CD4-positive, alpha-beta T cell (primary cell): ENCODE results near the gene ANKS1B. TPM values are rescaled to one million over a fixed set of nuclear protein-coding genes. Genes with fewer than 3 reads are reported as not detected.

ENCODE experiments used
- ATAC-seq: fragments of 200-7000 bp; cut with Tn5 transposase; one replicate; pipeline ENCODE4 v1.10.0; 2022; ENCODE audit warnings: mild to moderate bottlenecking; ENCODE audit not compliant: poor library complexity
- CTCF ChIA-PET: fragments of 350-600 bp; sonication (Branson Sonifier 250); formaldehyde crosslinking; loops from one replicate; lab custom pipeline; 2021; ENCODE audit warnings: antibody characterized with exemption, inconsistent platforms; lab: Charles Lee
- POLR2A ChIA-PET: fragments of 350-600 bp; sonication (Branson Sonifier 250); formaldehyde crosslinking; loops from one replicate; lab custom pipeline; 2021; ENCODE audit warnings: antibody characterized with exemption, inconsistent platforms; lab: Charles Lee
- DNase-seq, 14 experiments: peaks; one replicate each; pipeline ENCODE4 v3.0.0-alpha.2; 2013 to 2020; ENCODE audit warnings: mixed read lengths in 2 of 14
- H3K27ac ChIP-seq, 2 donors: one replicate each; pipeline versions ENCODE4 v1.5.1 to v1.7.0; 2013; ENCODE audit warnings: low read length in 2 of 2, low read depth in 1 of 2, mild to moderate bottlenecking in 1 of 2
- H3K27me3 ChIP-seq, 2 experiments: 1 replicate in 1 of 2; 2 replicates in 1 of 2; pipeline versions ENCODE4 v1.6.1 to v1.7.0; 2013; ENCODE audit warnings: low read length in 2 of 2, control low read depth in 1 of 2, mild to moderate bottlenecking in 1 of 2, moderate library complexity in 1 of 2; ENCODE audit not compliant: insufficient read depth in 2 of 2, control insufficient read depth in 1 of 2
- H3K36me3 ChIP-seq: one replicate; pipeline ENCODE4 v1.6.1; 2013; ENCODE audit warnings: low read length, control low read depth; ENCODE audit not compliant: insufficient read depth
- H3K4me1 ChIP-seq: one replicate; pipeline ENCODE4 v1.6.1; 2013; ENCODE audit warnings: low read length, control low read depth; ENCODE audit not compliant: insufficient read depth
- H3K4me3 ChIP-seq: one replicate; pipeline ENCODE4 v1.5.1; 2013; ENCODE audit warnings: mild to moderate bottlenecking, low read length, moderate library complexity
- H3K9me3 ChIP-seq, 2 experiments: 1 replicate in 1 of 2; 2 replicates in 1 of 2; pipeline versions ENCODE4 v1.6.1 to v1.7.0; 2013; ENCODE audit warnings: low read length in 2 of 2, mild to moderate bottlenecking in 2 of 2, control low read depth in 1 of 2, moderate library complexity in 1 of 2; ENCODE audit not compliant: control insufficient read depth in 1 of 2, insufficient read depth in 1 of 2
- H3K27ac Mint-ChIP-seq: one replicate; pipeline ENCODE4 v1.8.0; 2020; ENCODE audit warnings: mixed read lengths
- H3K27me3 Mint-ChIP-seq: one replicate; pipeline ENCODE4 v1.8.0; 2021; ENCODE audit warnings: mixed read lengths
- H3K36me3 Mint-ChIP-seq: one replicate; pipeline ENCODE4 v1.8.0; 2021; ENCODE audit warnings: low read depth, mixed read lengths
- H3K4me1 Mint-ChIP-seq: one replicate; pipeline ENCODE4 v1.8.0; 2021; ENCODE audit warnings: low read depth, mixed read lengths
- H3K4me3 Mint-ChIP-seq: one replicate; pipeline ENCODE4 v1.8.0; 2020; ENCODE audit warnings: mild to moderate bottlenecking, mixed read lengths
- H3K9me3 Mint-ChIP-seq: one replicate; pipeline ENCODE4 v1.8.0; 2020; ENCODE audit warnings: mixed read lengths
- CTCF ChIP-seq: fragments of 200-600 bp; IDR thresholded peaks from one replicate; pipeline ENCODE4 v1.8.0; 2022; ENCODE audit warnings: antibody characterized with exemption, mild to moderate bottlenecking
- intact Hi-C, 2 experiments: fragments of 100-400 bp; cut with DNase I in 1 of 2; cut with micrococcal nuclease in 1 of 2; formaldehyde crosslinking; loops; one replicate each; pipeline versions ENCODE4 v1.15.1 to v1.9.0; 2023 to 2025; cut with DNase I, micrococcal nuclease
- total RNA-seq, 174 experiments: library from RNA in 2 of 174; stranded (reverse) in 2 of 174; gene quantifications; one replicate each; pipeline ENCODE4 v1.2.3 and lab custom pipeline; 2021 to 2026

Gene ANKS1B
- total RNA-seq, 2 experiments from 2014 or later, result 0.16 to 1.1 TPM

GRCh38 chr12:99768758-99769157 is 216.0 kb downstream of the ANKS1B start:
- Mint-ChIP-seq H3K4me1 (no peaks in the 10 kb centered on the region), H3K27me3 (no peaks in the 10 kb centered on the region), H3K9me3 (no peaks in the 10 kb centered on the region), H3K27ac (no peak overlapping the region), H3K4me3 (no peak overlapping the region), H3K36me3 (no peaks in the 10 kb centered on the region)
- Histone ChIP-seq H3K36me3 (no peaks in the 10 kb centered on the region), H3K27ac (no peak overlapping the region), H3K4me1 (no peaks in the 10 kb centered on the region), H3K9me3 (no peaks in the 10 kb centered on the region), H3K27me3 (no peaks in the 10 kb centered on the region), H3K4me3 (no peak overlapping the region)
- ATAC-seq (no peak), DNase-seq (no peak)
- TF ChIP-seq CTCF, result no peak
- intact Hi-C loops, result no loop called here
- CTCF ChIA-PET, result no interaction called here
- POLR2A ChIA-PET, result no interaction called here

- Histone ChIP-seq H3K27ac (no peak overlapping the region), H3K9me3 (no peaks in the 10 kb centered on the region), H3K36me3 (no peaks in the 10 kb centered on the region), H3K4me3 (no peak overlapping the region), H3K4me1 (no peaks in the 10 kb centered on the region), H3K27me3 (no peaks in the 10 kb centered on the region)
- Mint-ChIP-seq H3K4me3 (no peak overlapping the region), H3K4me1 (no peaks in the 10 kb centered on the region), H3K27me3 (no peaks in the 10 kb centered on the region), H3K9me3 (no peaks in the 10 kb centered on the region), H3K27ac (no peak overlapping the region), H3K36me3 (no peaks in the 10 kb centered on the region)
- ChIA-PET POLR2A (no interaction called here), CTCF (no interaction called here)
- intact Hi-C loops, result no loop called here
- ATAC-seq (no peak), DNase-seq (no peak)
- TF ChIP-seq CTCF, result no peak
These were observed 216.9 kb downstream of the ANKS1B start for GRCh38 chr12:99767809-99768208.

- TF ChIP-seq CTCF, result no peak
- CTCF ChIA-PET, result no interaction called here
- no peak for ATAC-seq
These were observed 218.3 kb downstream of the ANKS1B start for GRCh38 chr12:99766408-99766807.

More at GRCh38 chr12:99766408-99766807, 218.3 kb downstream of the ANKS1B start:
- POLR2A ChIA-PET, result no interaction called here
- H3K4me1 ChIP-seq, result no peaks in the 10 kb centered on the region
- Mint-ChIP-seq H3K27ac (no peak overlapping the region), H3K4me1 (no peaks in the 10 kb centered on the region), H3K9me3 (no peaks in the 10 kb centered on the region), H3K36me3 (no peaks in the 10 kb centered on the region), H3K27me3 (no peaks in the 10 kb centered on the region), H3K4me3 (no peak overlapping the region)
- no peaks in the 10 kb centered on the region for H3K36me3 ChIP-seq
- H3K27ac ChIP-seq, result no peak overlapping the region
- no peak overlapping the region for H3K4me3 ChIP-seq
- DNase-seq, result no peak
- intact Hi-C loops, result no loop called here
- H3K9me3 ChIP-seq, result no peaks in the 10 kb centered on the region
- H3K27me3 ChIP-seq, result no peaks in the 10 kb centered on the region
